HEK293T (cell line): ENCODE measurements around the gene KCNK5.

ENCODE experiments used
- ARNT ChIP-seq: fragments of 450-650 bp; IDR thresholded peaks from 2 replicates; pipeline ENCODE4 v1.6.1; 2017; ENCODE audit warnings: mild to moderate bottlenecking
- BHLHE40 ChIP-seq: fragments of 450-650 bp; IDR thresholded peaks from 2 replicates; pipeline ENCODE4 v1.6.1; 2016; ENCODE audit warnings: mild to moderate bottlenecking, moderate library complexity, borderline replicate concordance
- ELF4 ChIP-seq: fragments of 450-650 bp; IDR thresholded peaks from 2 replicates; pipeline ENCODE4 v1.6.1; 2017; ENCODE audit warnings: antibody characterized with exemption
- FOXK2 ChIP-seq: fragments of 450-650 bp; IDR thresholded peaks from 2 replicates; pipeline ENCODE4 v1.6.1; 2016; ENCODE audit warnings: mild to moderate bottlenecking
- FOXM1 ChIP-seq: fragments of 450-650 bp; IDR thresholded peaks from 2 replicates; pipeline ENCODE4 v1.6.1; 2017; ENCODE audit warnings: mild to moderate bottlenecking, borderline replicate concordance
- LEF1 ChIP-seq: fragments of 450-650 bp; IDR thresholded peaks from 2 replicates; pipeline ENCODE4 v1.6.1; 2017; ENCODE audit warnings: mild to moderate bottlenecking, borderline replicate concordance
- NFRKB ChIP-seq: fragments of 450-650 bp; IDR thresholded peaks from 2 replicates; pipeline ENCODE4 v1.6.1; 2016; ENCODE audit warnings: mild to moderate bottlenecking, moderate library complexity
- SP1 ChIP-seq: fragments of 450-650 bp; IDR thresholded peaks from 2 replicates; pipeline ENCODE4 v1.6.1; 2017
- SUZ12 ChIP-seq: fragments of 450-650 bp; IDR thresholded peaks from 2 replicates; pipeline ENCODE4 v1.6.1; 2016; ENCODE audit warnings: mild to moderate bottlenecking
- TARDBP ChIP-seq: fragments of 450-650 bp; IDR thresholded peaks from 2 replicates; pipeline ENCODE4 v1.6.1; 2016
- ZNF384 ChIP-seq: fragments of 450-650 bp; IDR thresholded peaks from 2 replicates; pipeline ENCODE4 v1.6.1; 2016

DNA sequence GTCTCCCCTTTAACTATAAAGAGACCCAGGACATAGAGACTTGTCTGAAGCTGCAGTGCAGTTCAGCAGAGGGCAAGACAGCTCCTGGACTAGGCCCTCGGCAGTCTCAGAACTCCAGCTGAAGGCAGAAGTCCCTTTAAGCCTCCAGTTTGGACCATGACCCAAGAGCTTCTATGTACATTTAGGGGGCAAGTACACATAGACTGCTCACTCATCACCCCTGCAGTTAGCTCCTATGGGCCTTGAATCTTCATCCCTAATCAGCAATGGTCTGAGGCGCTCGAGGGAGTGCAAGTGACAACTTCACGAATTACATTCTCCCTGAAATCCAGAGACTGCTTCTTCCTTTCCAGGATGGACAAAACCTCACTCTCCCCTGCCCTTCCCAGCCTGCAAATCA lies 47.4 kb downstream of the KCNK5 start:
- TF ChIP-seq SP1: no peak
- no peak for TF ChIP-seq ELF4
- TF ChIP-seq NFRKB: no peak
- TF ChIP-seq ARNT: no peak
- no peak for TF ChIP-seq TARDBP
- TF ChIP-seq LEF1: no peak
- TF ChIP-seq SUZ12: no peak
- TF ChIP-seq BHLHE40: no peak
- no peak for TF ChIP-seq FOXM1
- no peak for TF ChIP-seq FOXK2
- TF ChIP-seq ZNF384: no peak
